Measurements from ENCODE around the gene CHCHD6. TPM values are rescaled to one million over a fixed set of nuclear protein-coding genes. Genes with fewer than 3 reads are reported as not detected.

The CHCHD6 gene
- total RNA-seq, 1 donor from 2014 or later, result 28.7 TPM

- no peak for TF ChIP-seq CTCF (IDR thresholded peaks at IDR 0.05; ENCODE audit: insufficient read depth, low read length, poor library complexity, severe bottlenecking)
- Histone ChIP-seq H3K27me3 (ENCODE audit: control insufficient read depth, insufficient read depth, low read length) (no peaks in the 10 kb centered on the region), H3K4me3 (ENCODE audit: low read depth, low read length) (no peak overlapping the region), H3K36me3 (ENCODE audit: control insufficient read depth, insufficient read depth, low read length) (no peaks in the 10 kb centered on the region)
- DNase-seq (ENCODE audit: low read depth), result no peak
These were observed 286.1 kb downstream of the CHCHD6 start for GRCh38 chr3:126990024-126990700.

- no peak for TF ChIP-seq CTCF (IDR thresholded peaks at IDR 0.05; ENCODE audit: insufficient read depth, low read length, poor library complexity, severe bottlenecking)
- H3K27me3 ChIP-seq (ENCODE audit: control insufficient read depth, insufficient read depth, low read length), result no peaks in the 10 kb centered on the region
- no peak for DNase-seq (ENCODE audit: low read depth)
- H3K36me3 ChIP-seq (ENCODE audit: control insufficient read depth, insufficient read depth, low read length), result no peaks in the 10 kb centered on the region
- H3K4me3 ChIP-seq (ENCODE audit: low read depth, low read length), result no peak overlapping the region
These were observed 286.9 kb downstream of the CHCHD6 start for GRCh38 chr3:126990890-126991289.

GRCh38 chr3:126991366-126992200 is 287.5 kb downstream of the CHCHD6 start:
- no peaks in the 10 kb centered on the region for H3K36me3 ChIP-seq (ENCODE audit: control insufficient read depth, insufficient read depth, low read length)
- H3K27me3 ChIP-seq (ENCODE audit: control insufficient read depth, insufficient read depth, low read length), result no peaks in the 10 kb centered on the region
- H3K4me3 ChIP-seq (ENCODE audit: low read depth, low read length), result no peak overlapping the region
- DNase-seq (ENCODE audit: low read depth), result no peak
- no peak for TF ChIP-seq CTCF (IDR thresholded peaks at IDR 0.05; ENCODE audit: insufficient read depth, low read length, poor library complexity, severe bottlenecking)

GRCh38 chr3:126992216-126992615 is 288.2 kb downstream of the CHCHD6 start:
- TF ChIP-seq CTCF (IDR thresholded peaks at IDR 0.05; ENCODE audit: insufficient read depth, low read length, poor library complexity, severe bottlenecking), result no peak
- Histone ChIP-seq H3K27me3 (ENCODE audit: control insufficient read depth, insufficient read depth, low read length) (no peaks in the 10 kb centered on the region), H3K36me3 (ENCODE audit: control insufficient read depth, insufficient read depth, low read length) (no peaks in the 10 kb centered on the region), H3K4me3 (ENCODE audit: low read depth, low read length) (no peak overlapping the region)
- DNase-seq (ENCODE audit: low read depth), result no peak

- DNase-seq (ENCODE audit: low read depth), result no peak
- Histone ChIP-seq H3K27me3 (ENCODE audit: control insufficient read depth, insufficient read depth, low read length) (no peaks in the 10 kb centered on the region), H3K4me3 (ENCODE audit: low read depth, low read length) (no peak overlapping the region), H3K36me3 (ENCODE audit: control insufficient read depth, insufficient read depth, low read length) (no peaks in the 10 kb centered on the region)
- no peak for TF ChIP-seq CTCF (IDR thresholded peaks at IDR 0.05; ENCODE audit: insufficient read depth, low read length, poor library complexity, severe bottlenecking)
These were observed 288.7 kb downstream of the CHCHD6 start for GRCh38 chr3:126992776-126993175.
